LNCaP clone FGC (cell line): ENCODE measurements around the gene BAZ2B.

Experiments used
- DNase-seq: peaks from one replicate; pipeline ENCODE4 v3.0.0-alpha.2; 2011; ENCODE audit warnings: low read depth
- H3K4me3 ChIP-seq: 2 replicates; pipeline ENCODE4 v1.5.1; 2011; ENCODE audit warnings: mild to moderate bottlenecking, low read depth, low read length, control low read depth
- TF ChIP-seq, protein P1 (sequence below): IDR thresholded peaks from 2 replicates; pipeline ENCODE4 v1.5.1; 2012; ENCODE audit warnings: mild to moderate bottlenecking; ENCODE audit not compliant: control insufficient read depth, insufficient read depth; ENCODE audit errors: extremely low read depth

BAZ2B gene

DNA sequence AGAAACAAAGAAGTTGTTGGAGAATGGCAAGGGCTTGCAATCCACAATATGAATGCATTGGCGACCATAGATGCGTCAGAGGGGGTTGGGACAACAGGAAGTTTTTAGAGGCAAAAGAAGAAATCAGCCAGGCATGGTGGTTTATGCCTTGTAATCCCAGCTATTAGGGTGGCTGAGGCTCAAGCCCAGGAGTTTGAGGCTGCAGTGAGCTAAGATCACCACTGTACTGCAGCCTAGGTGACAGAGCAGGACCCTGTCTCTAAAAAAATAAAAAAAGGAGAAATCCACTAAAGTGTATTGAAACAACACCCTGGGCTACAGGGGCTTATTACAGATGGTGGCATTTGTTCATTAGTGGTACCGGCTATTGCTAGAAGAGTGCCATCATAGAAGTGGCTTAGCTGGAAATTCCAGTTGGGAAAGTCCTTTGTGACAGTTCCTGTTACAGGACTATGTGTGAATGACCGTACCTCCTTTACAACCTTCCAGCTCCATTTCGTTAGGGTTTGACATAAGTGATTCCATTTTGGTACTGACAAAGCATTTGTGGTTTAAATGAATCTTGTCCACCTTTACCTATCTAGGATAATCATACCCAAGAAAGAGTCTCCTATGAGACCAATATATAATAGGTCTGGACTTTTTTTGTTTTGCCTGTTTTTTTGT is 319.2 kb downstream of the BAZ2B start:
- H3K4me3 ChIP-seq = no peak overlapping the region
- peak; percentile 42 for DNase-seq
- TF ChIP-seq, protein P1, sequence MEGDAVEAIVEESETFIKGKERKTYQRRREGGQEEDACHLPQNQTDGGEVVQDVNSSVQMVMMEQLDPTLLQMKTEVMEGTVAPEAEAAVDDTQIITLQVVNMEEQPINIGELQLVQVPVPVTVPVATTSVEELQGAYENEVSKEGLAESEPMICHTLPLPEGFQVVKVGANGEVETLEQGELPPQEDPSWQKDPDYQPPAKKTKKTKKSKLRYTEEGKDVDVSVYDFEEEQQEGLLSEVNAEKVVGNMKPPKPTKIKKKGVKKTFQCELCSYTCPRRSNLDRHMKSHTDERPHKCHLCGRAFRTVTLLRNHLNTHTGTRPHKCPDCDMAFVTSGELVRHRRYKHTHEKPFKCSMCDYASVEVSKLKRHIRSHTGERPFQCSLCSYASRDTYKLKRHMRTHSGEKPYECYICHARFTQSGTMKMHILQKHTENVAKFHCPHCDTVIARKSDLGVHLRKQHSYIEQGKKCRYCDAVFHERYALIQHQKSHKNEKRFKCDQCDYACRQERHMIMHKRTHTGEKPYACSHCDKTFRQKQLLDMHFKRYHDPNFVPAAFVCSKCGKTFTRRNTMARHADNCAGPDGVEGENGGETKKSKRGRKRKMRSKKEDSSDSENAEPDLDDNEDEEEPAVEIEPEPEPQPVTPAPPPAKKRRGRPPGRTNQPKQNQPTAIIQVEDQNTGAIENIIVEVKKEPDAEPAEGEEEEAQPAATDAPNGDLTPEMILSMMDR = no peak

DNA sequence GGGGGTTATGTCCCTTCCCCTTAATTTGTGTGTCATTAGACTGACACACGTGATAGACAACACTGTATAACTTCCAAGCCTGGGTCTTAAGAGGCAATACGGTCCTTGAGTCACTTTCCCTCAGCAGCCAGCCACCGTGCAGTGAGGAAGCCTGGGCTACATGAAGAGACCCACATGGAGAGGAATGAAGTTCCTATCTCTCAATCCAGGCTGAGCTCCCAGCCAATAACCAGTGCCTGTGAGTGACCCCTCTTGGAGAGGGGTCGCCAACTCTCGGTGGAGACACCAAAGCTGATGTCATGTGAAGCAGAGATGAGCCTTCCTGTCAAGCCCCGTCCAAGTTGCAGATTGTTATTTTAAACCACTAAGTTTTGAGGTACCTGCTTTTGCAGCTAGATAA is 324.2 kb downstream of the BAZ2B start:
- DNase-seq = no peak
- H3K4me3 ChIP-seq = no peak overlapping the region
- TF ChIP-seq, protein P1 = no peak

DNA sequence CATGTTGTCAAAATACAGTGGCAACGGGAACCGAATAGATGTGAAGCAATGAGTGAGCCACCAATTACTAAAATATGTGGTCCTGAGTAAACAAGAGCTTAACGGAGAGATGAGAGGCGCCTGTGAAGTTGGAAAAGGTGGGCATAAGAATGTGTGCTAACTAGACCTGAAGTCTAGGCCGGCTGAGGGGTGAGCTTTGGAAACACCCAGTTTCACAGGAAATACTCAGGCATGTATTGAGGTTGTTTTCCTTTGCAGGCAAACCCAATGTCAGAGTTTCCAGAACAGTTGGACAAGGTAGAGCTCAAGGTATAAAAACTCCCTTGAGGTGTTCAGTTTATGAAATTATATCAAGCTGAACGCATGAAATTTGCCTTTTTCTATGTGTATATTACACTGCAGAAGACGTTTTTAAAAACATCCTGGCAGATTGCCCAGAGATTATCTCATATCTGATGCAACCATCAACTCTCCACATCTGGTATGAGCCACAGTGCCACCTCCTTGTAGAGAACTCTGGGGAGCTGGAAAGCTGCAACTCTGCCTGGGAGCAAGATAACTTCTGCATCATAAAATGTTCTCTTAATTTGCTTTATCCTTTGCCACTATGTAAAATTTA is 325.9 kb downstream of the BAZ2B start:
- H3K4me3 ChIP-seq = no peak overlapping the region
- DNase-seq = no peak
- TF ChIP-seq, protein P1 = no peak

DNA sequence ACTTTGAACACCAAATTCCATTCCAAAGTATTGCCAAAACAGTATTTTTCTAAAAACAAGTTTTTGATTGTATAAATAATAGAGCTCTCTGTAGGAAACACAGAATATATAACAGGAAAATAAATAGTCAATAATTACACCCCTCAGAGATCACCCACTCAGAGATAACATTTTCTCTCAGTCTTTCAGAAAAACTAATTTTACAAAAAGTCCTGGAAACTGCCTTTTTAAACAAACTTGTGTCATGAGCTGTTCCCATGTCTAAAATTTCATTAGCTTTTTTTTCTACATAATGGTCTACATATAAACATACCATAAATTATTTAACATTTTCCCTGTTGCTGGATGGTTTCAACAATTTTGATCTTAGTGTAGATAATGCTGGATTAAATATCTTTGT is 328.6 kb downstream of the BAZ2B start:
- TF ChIP-seq, protein P1 = no peak
- no peak for DNase-seq
- no peak overlapping the region for H3K4me3 ChIP-seq

DNA sequence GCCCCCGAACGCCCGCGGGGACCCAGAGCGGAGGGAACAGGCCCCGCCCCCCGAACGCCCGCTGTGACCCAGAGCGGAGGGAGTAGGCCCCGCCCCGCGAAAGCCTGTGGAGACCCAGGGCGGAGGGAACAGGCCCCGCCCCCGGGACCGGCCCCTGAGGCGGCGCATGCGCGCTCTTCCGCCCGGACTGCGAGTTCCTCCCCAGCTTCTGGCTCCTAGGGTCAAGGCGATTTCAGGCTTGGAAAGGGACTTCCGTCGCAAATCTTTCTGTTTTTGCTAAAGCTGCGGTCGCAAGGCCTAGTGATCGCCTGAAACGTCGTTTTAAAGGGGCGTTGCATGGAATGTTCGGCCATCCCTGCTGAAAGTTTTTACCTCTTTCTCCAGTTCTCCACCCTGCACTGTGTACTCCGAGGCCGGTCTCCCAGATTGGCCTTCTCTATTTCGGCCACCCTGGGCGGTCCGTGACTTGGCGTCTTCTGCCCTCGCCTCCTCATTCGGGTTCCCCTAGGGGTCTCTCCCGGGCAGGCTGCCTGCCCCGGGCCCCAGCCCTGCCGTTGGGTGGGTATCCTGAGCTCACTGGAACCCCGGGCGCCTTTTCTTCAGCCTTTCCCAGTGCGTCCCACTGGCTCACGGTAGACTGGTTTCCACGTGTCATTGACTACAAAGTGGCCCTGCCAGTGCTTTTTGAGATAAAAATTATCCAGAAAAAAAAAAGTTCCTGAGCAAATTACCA is 329.5 kb downstream of the BAZ2B start:
- peak; percentile 72 for DNase-seq
- TF ChIP-seq, protein P1 = no peak
- H3K4me3 ChIP-seq = peak overlapping the region; percentile 70

DNA sequence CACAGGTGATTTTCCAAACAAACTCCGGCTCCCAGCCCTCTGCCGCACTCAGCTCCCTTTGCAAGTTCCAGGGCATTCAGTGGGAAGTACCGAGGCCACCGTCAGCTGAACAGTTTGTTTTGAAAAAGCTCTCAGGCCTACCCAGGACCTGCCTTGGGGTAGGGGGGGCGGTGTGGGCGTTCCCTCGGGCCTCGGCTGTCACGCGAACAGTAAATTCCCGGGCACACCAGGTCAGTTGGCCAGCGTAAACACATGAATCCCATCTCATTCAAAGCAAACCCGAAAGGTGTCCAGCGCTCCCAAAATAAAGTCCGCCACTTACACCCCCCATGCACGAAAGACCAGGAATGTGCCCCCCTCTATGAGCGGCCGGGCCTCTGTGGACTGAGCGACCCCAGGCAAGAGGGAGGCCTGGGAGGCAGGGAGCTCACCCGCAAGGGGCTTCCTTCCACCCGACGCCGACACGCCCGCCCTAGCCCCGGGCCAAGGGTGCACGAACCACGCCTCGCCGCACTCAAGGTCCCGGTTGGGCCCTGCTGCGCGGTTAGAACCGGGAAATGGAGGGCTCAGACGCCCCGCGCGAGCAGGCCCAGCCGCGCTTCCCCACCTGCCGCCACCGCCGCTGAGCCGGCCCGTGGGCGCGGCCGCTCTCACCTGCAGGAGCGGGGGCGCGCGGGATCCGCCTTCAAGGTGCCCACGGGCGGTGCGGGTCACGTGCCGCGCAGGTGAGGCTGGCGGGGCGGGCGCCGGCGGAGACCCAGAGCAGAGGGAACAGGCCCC is 330.2 kb downstream of the BAZ2B start, which contains the start of gene WDSUB1:
TSS of gene WDSUB1 (minus strand) at position 775 of the 780 bp plus-strand sequence. CDS start 3,634 bp downstream, outside the sequence.
- peak; percentile 40 for DNase-seq
- H3K4me3 ChIP-seq = peak within 1 kb of the TSS; percentile 70
- TF ChIP-seq, protein P1 = no peak
